GM10266 (cell line): ENCODE results near the gene COL23A1.

Source experiments
- DNase-seq: peaks from one replicate; pipeline ENCODE4 v3.0.0; 2012; ENCODE audit errors: extremely low spot score
- TF ChIP-seq, protein P1 (sequence below): IDR thresholded peaks from 2 replicates; pipeline ENCODE4 v1.5.1; 2012; ENCODE audit warnings: mild to moderate bottlenecking, low read depth; ENCODE audit not compliant: control insufficient read depth, insufficient read depth; ENCODE audit errors: missing control alignments

The COL23A1 gene

DNA sequence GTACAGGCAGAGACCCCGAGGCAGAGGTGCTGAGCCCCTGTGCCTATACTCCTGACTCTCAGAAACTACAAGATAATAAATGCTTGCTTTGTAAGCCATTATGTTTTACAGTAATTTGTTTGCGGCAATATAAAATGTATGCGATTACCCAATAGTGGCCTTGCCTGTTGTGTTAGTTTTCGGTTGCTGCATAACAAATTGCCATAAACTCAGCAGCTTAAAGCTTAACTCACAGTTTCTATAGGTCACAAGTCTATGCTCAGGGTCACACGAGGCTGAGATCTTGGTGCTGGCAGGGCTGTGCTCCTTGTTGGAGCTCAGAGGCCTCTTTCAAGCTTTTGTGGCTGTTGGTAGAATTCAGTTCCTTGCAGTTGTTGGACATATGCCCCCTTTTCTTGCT lies 114.8 kb downstream of the COL23A1 start:
- TF ChIP-seq, protein P1, sequence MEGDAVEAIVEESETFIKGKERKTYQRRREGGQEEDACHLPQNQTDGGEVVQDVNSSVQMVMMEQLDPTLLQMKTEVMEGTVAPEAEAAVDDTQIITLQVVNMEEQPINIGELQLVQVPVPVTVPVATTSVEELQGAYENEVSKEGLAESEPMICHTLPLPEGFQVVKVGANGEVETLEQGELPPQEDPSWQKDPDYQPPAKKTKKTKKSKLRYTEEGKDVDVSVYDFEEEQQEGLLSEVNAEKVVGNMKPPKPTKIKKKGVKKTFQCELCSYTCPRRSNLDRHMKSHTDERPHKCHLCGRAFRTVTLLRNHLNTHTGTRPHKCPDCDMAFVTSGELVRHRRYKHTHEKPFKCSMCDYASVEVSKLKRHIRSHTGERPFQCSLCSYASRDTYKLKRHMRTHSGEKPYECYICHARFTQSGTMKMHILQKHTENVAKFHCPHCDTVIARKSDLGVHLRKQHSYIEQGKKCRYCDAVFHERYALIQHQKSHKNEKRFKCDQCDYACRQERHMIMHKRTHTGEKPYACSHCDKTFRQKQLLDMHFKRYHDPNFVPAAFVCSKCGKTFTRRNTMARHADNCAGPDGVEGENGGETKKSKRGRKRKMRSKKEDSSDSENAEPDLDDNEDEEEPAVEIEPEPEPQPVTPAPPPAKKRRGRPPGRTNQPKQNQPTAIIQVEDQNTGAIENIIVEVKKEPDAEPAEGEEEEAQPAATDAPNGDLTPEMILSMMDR: no peak
- DNase-seq: no peak

DNA sequence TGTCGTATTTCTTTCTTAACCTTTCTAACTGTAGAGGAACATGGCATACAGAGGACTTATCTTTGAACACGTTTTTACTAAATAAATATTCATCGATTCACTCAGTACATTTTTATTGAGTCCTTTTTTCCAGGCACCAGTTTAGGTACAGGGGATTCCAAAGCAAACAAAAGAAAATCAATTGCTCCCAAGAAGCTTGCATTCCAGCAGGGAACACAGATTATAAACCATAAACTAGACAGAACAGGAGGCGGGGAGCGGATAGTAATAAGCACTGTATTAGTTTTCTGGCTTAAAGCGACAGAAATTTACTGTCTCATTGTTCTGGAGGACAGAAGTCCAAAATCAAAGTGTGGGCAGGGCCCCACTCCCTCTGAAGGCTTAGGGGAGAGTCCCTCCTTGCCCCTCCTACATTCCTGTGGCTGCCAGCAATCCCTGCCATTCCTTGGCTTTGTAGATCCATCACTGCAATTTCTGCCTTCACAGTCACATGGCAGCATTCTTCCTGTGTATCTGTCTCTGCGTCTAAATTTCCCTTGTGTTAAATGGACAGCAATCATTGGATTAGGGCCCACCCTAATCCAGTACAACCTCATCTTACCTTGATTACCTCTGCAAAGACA lies 115.5 kb downstream of the COL23A1 start:
- TF ChIP-seq, protein P1: no peak
- DNase-seq: no peak

DNA sequence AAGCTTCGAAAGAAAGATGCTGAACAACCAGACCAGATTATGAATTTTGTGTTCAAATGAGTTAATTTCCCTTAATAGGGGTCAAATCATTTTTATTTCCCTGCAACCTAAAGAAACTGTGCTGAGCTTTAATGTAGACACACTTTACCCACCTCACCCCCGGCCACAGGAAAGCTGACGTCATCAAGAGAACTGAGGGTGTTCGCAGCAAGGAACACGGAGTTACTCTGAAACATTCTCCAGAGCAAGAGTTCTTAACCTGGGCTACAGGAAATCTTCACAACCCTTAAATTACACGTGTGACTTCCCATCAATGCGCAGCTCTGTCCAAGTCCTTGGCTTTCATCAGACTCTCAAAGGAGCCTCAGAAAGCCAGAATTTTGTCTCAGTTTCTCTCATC lies 116.3 kb downstream of the COL23A1 start:
- TF ChIP-seq, protein P1: no peak
- DNase-seq: no peak

DNA sequence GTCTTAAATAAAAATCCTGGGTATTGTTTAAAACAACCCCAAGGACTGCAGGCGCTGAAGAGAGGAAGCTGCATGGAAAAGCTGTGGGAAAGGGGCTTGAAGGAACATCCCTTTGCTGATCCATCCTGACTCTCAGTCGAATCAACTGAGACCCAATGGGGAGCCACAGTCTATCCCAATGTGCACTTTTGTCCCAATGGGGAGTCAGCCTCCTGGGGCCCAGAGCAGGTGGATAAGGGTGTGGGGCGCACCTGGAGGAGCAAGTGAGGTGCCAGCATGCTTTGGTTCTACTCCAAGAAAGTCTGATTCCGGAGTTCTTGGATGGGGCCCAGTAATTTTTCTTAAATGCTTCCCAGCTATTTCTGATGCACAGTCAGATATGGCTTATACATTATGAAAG lies 118.1 kb downstream of the COL23A1 start:
- TF ChIP-seq, protein P1: no peak
- no peak for DNase-seq

DNA sequence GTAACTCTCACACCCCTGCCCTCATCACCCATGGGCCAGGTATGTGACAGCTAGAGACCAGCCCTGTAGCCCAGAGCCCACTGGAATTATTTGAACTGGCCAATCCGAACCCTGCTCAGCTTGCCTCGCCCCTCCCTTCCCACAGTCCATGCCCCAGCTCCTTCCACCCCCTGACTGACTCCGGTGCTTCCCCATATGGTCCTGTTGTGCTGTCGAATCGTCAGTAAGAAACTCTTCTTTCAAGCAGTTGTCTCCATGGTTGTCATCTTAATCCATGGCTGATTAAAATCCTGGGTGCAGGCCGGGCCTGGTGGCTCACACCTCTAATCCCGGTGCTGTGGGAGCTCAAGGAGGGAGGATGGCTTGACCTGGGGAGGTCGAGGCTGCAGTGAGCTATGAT lies 118.5 kb downstream of the COL23A1 start:
- no peak for DNase-seq
- TF ChIP-seq, protein P1: no peak

DNA sequence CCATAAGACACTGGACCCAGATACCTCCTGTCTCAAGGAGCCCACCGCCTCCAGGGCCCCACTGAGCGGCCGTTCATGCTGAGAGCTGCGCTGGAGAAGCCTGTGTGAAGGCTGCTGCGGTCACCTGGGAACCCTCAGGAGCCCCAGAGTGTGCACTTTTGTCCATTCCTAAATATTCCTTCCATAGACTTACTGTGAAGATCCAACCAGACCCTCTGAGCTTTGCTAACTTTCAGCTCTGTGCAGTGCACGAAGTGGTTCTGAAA lies 119.5 kb downstream of the COL23A1 start:
- TF ChIP-seq, protein P1: no peak
- no peak for DNase-seq

DNA sequence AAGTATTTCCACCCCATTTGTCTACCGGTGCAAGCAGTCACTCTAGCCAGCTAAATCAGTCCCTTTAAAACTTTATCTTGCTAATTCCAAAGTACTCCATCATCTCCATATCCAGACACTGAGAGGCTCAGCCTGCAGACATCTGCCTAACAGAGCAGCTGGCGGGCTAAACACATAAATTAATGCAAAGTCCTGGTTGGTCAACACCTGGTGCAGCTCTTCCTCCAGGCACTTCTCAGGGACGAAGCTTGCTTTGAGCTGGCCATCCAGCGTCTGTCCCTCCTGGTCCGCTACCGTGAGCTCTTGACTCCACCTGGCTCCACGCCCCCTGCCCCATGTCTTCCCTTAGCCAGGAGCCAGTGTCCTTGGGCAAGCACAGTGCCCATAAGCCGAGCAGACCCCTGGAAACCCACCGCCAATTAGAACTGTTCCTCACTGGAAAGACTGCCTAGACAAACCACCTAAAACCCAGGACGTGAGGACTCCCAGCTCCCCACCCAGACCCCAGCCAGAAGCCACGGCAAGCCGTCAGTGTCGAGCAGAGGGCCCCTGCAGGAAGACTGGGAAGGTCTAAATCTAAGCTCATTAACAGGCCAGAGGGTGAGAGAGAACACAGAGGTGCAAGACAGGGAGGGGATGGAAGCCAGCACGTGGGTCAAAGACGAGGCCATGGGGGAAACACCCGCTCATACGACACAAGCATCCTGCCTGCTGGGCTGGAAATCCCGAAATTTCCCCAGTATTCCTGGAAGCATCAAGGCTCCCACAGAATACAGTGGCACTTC lies 120.0 kb downstream of the COL23A1 start:
- DNase-seq: no peak
- TF ChIP-seq, protein P1: no peak
